Left renal pelvis (tissue), 4 donors: ENCODE results near the gene SPZ1. TPM values are rescaled to one million over a fixed set of nuclear protein-coding genes. Genes with fewer than 3 reads are reported as not detected.
"Not testable (repeated sequence)": the region's sequence is repeated elsewhere in the genome, so short reads cannot be mapped to it uniquely, and the experiment has no call there.

Source experiments
- DNase-seq, 4 donors: peaks; one replicate each; pipeline ENCODE4 v3.0.0-alpha.2; 2013; ENCODE audit warnings: low read depth in 4 of 4, low spot score in 3 of 4
- polyA plus RNA-seq, 4 donors: library from polyadenylated mRNA; unstranded; fragments of 120-200 nt; gene quantifications; one replicate each; pipeline ENCODE4 v1.2.1, GENCODE V29; 2013; ENCODE audit not compliant: insufficient read length in 4 of 4

SPZ1 gene
- polyA plus RNA-seq, 4 donors, result not detected

GRCh38 chr5:80337379-80337778, 17.6 kb downstream of the SPZ1 start:
- DNase-seq, result no peak

GRCh38 chr5:80339116-80339515, 19.3 kb downstream of the SPZ1 start:
- DNase-seq, result no peak

- DNase-seq, result no peak
These were observed 21.4 kb downstream of the SPZ1 start for GRCh38 chr5:80341016-80341775.

- no peak for DNase-seq
These were observed 23.3 kb downstream of the SPZ1 start for GRCh38 chr5:80343067-80343466.

GRCh38 chr5:80346055-80346454, 26.3 kb downstream of the SPZ1 start:
- peak in 2 of 4 donors; percentile 4 for DNase-seq

GRCh38 chr5:80348171-80348570, 28.4 kb downstream of the SPZ1 start:
- no peak for DNase-seq

- not testable (repeated sequence) for DNase-seq
These were observed 31.2 kb downstream of the SPZ1 start for GRCh38 chr5:80351019-80351418.

GRCh38 chr5:80355686-80356085, 35.9 kb downstream of the SPZ1 start:
- DNase-seq, result no peak

GRCh38 chr5:80357671-80358070, 37.9 kb downstream of the SPZ1 start:
- no peak for DNase-seq

- no peak for DNase-seq
These were observed 41.2 kb downstream of the SPZ1 start for GRCh38 chr5:80360914-80361444.

GRCh38 chr5:80364892-80365291, 45.1 kb downstream of the SPZ1 start:
- DNase-seq, result no peak

- DNase-seq, result no peak
These were observed 49.1 kb downstream of the SPZ1 start for GRCh38 chr5:80368661-80369480.

GRCh38 chr5:80369521-80369920, 49.7 kb downstream of the SPZ1 start:
- no peak for DNase-seq

- no peak for DNase-seq
These were observed 50.6 kb downstream of the SPZ1 start for GRCh38 chr5:80370390-80370789.

Other genes with a start within 250 kb of the SPZ1 start
- 10 to 100 TPM; 26.2 to 58.1 (median 53.0) TPM for gene SERINC5, start 64.0 kb upstream of the SPZ1 start, polyA plus RNA-seq
- 10 to 100 TPM; 46.5 to 89.3 (median 78.3) TPM for gene ZFYVE16, start 88.1 kb downstream of the SPZ1 start, polyA plus RNA-seq
- 1 to 10 TPM; 3.0 to 3.4 (median 3.2) TPM for gene FAM151B, start 168.1 kb downstream of the SPZ1 start, polyA plus RNA-seq